GM19324 (cell line): ENCODE data around the gene POLR1G.
"Not testable (repeated sequence)": the region's sequence is repeated elsewhere in the genome, so short reads cannot be mapped to it uniquely, and the experiment has no call there.

Source experiments
- ATAC-seq: cut with Tn5 transposase; IDR thresholded peaks from one replicate; pipeline ENCODE4 v1.9.1; 2021; ENCODE audit warnings: mild to moderate bottlenecking, moderate library complexity; ENCODE audit not compliant: unreplicated experiment, low FRiP score

The POLR1G gene

DNA sequence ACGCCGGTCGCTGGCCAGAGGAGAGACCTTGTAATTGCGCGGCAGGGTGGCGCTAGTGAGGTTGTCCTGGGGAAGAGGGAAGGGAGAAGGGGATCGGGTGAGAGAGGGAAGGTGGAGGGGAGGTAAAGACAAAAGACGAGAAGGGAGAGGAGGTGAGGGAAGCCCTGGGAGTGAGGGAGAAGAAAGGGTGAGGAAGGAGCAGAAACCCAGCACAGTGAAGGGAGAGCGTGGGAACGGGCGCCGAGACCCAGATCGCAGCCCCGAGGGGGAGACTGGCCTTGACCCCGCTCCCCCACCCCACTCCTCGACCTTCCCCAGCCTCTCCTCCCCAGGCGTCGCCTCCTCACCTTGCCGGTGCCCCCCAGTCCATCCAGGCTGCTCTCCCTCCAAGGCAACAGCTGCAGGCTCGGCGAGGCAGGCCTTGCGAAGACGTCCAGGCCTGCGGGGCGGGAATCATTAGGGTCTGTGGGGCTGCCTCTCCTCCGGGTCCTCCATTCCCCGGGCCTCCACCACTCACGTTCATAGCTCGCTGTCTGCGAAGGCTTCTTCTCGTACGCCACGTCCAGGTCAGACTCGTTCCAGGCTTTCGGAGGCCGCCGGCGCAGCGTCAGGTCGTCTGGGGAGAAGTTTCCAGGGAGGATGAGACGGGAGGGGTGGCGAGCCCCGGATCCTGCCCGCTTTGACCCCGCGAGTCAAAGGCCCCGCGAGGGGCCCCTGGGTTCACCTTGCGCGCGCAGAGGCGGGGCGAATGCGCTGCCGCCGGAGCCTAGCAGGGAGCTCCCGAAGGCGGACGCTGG lies 10.4 kb upstream of the POLR1G start:
- no peak for ATAC-seq

DNA sequence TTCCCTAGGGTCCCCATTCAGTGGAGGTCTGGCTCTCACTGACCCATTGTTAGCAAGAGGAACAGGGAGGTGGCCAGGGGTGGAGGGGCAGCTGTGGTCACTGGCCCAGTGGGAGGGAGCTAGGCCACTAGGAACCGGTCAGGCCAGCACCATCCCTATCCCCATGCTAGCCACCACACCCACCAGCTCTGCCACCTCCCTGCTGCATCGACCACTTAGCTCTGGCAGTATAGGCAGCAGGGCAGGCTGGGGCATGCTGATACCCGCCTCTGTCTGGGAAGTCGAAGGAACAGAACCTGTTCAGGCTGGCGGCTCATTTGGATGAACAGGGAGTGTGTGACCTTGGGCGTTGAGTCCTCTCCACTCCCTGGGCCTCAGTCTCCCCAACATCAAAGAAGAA lies 6.3 kb upstream of the POLR1G start:
- ATAC-seq, result no peak

DNA sequence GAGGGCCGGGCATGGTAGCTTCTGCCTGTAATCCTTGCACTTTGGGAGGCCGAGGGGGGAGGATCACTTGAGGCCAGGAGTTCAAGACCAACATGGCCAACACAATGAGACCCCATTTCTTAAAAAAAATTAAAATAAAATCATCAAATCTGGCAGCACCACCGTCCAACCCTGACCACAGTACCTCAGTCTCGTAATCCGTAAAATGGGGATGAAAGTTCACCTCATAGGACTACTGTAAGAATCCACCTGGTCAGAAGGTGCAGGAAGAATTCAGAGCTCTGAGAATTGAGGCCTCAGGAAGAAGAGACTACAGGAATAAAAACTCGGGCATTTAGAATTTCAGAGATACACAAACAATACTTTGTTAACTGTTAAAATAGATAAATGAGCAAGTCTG lies 4.6 kb upstream of the POLR1G start:
- no peak for ATAC-seq

DNA sequence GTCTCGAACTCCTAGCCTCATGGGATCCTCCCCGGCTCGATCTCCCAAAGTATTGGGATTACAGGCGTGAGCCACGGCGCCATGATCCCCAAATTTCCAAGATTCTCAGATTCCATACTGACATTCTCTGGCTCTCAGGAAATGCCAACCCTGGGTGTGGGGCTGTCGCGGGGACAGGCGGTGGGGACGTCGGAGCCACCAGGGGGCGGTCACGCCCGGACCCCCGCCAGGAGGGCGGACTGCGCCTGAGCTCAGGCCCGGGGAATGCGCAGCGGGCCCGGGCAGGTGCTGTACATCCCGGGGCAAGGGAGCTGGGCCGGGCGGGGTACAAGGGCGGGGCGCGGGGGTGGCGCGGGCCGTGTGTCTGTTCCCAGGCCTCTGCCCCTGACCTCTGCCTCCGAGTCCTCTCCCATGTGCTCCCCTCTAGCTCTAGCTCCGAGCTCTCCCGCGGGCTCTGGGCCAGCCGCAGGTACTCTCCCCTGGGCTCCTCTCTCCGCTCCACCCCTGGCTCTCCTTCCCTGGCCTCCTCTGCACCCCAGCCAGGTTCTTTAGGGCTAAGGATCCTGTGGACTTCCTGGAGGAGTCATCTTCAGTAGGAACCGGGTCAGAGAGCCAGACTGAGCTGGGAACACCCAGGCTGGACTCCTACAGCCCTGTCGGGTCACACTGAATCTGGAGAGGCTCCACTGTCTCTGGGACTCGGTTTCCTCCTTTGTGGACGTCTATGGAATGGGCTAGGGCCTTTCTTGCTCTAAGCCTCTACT lies 4.0 kb upstream of the POLR1G start:
- no peak for ATAC-seq

DNA sequence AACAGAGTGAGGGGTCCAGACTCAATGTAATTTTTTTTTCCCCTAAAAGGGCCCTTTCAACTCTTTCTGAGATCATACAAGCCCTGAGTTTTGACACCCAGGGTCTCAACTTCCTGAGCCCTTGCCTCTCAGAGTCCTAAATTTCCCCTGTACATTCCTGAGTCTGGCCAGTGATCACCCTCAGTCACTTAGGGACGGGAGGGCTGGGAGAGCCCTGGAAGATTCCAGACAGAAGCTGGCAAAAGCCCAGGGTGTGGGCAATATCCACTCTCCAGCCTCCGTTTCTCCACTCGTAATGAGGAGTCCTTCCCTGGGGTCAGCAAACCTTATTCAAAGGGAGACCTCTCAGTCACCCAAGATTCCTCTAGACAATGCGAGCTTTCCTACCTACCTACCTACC lies 3.2 kb upstream of the POLR1G start:
- no peak for ATAC-seq

DNA sequence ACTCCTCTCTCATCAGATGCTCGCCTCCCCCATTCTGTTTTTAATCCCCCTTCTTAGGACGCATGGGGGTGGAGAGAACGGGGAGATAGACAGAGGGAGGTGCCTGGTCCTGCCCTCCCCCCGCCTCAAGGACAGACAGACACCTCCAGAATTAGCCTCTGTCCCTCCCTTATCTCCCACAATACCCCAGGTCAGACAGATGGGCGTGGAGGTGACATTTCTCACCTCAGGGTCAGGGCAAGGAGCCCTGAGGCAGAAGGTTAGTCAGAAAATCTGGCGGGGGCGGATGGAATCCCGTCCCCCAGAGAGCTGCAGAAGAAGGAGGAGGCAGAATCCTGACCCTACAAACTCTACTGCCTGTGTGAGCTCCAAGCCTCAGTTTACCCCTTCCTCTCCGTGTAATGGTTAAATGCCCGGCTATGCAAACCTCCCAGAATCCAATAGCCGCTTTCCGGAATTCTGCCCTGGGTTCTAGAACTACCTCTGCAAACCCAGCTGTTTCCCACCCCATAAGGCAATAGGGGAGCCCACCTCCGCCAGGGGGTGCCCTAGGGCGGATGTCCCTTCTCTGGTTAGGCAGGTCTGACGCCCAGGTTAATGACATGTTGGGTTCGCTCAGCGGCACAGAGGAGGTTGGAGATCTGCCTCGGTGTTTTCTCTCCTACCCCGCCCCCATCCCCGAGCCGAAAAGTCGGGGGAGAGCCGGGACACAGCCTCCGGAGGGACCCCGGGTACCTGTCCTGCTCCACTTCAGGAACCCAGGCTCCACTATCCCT lies 2.5 kb upstream of the POLR1G start:
- ATAC-seq, result no peak

DNA sequence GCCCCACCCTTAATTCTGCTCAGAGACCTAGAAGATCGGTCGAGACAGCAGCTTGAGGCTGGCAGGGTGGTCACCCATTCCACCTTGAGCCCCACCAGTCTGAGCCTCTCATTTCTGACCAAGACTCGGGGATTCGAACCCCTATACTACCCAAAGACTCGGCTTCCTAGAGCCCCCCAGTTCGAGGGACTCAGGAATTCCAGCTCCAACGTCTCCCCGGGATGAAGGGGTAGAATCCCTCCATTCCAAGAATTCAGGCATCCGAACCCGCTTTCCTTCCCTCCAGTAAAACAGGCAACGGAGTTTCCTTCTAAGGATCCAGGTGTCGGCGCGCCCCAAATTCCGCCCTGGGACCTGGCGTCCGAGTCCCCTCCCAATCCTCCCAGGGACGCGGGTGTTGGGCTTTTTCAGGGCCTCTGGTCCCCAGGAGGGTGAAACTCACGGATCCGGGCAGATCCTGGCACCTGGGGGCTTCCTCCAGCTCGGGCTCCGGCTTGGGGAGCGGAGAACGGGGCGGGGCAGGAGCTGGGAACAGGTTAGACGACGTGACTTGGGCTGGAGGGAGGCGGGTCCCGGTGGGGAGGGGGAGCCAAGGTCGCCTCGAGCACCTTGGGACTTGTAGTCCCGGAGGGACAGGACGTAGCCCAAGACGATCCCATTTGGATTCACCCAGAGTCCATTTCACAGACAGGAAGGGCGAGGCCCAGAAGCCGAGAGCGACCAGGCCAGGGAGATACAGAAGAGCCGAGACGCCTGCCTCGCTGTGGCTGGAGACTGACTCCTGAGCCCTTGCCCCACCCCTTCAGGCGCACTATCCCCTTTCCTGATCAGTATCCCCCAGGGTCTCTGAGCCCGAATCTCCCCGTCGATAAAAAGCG lies 1.6 kb upstream of the POLR1G start, which contains the start of gene PPP1R13L:
Gene PPP1R13L (minus strand): TSS at position 513 of the 878 bp plus-strand sequence. CDS start 6,751 bp downstream, outside the sequence.
- ATAC-seq, result peak; percentile 29

DNA sequence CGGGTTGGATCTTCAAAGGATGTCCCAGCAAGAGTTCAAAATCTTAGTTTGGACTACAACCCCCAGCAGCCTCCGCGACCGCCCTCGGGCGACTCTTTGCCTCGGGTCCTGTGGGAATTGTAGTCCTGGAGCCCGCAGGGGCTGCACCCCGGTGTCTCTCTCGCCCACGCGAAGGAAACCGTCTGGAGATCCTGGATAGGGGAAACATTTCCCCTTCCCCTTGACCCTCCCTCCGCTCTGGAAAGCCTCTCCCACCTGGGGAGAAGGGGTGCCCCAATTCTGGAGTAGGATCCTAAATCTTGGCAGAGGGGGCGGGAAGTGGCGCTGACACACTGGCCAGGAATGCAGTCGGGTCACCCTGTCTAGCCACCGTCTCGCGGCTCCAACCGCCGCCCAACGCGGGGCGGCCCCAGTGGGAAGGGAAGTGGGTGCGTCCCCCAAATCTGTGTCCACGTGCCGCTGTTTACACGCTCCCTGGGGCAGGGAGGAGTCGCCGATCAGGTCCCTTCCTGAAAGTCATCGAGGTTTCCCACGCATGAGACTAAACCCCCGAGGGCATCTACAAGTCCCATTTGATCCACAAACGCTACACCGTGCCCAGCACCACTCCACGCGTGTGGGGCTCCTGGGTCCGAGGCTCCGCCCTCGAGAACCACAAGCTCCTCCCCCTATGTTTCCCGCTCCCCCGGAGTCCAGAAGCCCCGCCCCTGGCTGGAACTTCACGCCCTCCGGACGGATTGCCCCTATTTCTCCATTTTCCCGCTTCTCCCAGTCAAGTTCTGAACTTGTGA lies 814 bp upstream of the POLR1G start:
- ATAC-seq, result peak; percentile 44

DNA sequence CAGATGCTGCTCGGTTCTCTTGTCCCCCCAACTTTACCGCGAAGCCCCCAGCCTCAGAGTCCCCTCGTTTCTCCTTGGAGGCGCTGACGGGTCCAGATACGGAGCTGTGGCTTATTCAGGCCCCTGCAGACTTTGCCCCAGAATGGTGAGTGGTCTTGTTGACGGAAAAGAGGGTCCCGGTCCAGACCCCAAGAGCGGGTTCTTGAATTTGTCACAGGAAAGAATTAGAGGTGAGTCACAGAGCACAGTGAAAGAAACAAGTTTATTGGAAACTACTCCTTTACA lies 589 bp downstream of the POLR1G start:
- ATAC-seq, result no peak

DNA sequence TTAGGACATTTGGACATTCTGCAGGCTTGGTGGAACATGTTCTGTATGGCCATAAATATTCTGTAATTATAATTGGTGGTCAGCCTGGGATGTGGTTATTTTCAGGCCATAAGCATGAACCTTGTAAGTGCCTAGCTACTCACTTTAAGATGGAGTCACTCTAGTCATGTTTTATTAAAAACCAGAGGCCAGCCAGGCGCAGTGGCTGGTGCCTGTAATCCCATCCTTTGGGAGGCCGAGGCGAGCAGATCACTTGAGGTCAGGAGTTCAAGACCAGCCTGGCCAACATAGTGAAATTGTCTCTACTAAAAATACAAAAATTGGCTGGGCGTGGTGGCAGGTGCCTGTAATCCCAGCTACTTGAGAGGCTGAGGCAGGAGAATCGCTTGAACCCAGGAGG lies 1.1 kb downstream of the POLR1G start:
- not testable (repeated sequence) for ATAC-seq

DNA sequence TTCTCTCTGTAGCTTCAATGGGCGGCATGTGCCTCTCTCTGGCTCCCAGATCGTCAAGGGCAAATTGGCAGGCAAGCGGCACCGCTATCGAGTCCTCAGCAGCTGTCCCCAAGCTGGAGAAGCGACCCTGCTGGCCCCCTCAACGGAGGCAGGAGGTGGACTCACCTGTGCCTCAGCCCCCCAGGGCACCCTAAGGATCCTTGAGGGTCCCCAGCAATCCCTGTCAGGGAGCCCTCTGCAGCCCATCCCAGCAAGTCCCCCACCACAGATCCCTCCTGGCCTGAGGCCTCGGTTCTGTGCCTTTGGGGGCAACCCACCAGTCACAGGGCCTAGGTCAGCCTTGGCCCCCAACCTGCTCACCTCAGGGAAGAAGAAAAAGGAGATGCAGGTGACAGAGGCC lies 1.7 kb downstream of the POLR1G start:
- ATAC-seq, result no peak

DNA sequence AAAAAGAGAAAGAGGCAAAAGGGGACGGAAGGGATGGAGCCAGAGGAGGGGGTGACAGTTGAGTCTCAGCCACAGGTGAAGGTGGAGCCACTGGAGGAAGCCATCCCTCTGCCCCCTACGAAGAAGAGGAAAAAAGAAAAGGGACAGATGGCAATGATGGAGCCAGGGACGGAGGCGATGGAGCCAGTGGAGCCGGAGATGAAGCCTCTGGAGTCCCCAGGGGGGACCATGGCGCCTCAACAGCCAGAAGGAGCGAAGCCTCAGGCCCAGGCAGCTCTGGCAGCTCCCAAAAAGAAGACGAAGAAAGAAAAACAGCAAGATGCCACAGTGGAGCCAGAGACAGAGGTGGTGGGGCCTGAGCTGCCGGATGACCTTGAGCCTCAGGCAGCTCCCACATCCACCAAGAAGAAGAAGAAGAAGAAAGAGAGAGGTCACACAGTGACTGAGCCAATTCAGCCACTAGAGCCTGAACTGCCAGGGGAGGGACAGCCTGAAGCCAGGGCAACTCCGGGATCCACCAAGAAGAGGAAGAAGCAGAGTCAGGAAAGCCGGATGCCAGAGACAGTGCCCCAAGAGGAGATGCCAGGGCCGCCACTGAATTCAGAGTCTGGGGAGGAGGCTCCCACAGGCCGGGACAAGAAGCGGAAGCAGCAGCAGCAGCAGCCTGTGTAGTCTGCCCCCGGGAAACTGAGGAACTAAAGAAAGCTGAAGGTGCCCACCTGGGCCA lies 2.5 kb downstream of the POLR1G start:
- no peak for ATAC-seq

DNA sequence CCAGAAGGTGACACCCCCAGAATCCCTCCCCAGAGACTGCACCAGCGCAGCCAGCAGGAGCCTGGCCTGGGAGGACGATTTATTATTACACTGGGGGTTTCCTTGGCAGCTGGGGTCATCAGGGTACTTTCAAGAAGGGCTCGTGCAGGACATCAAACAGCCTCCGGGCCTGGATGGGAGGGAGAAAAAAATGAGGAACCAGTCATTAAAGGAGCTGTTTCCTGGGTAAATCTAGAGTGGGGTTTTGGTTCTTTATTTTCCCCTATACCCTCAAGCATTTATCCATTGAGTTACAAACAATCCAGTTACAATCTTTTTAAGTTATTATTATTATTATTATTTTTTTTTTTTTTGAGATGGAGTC lies 3.1 kb downstream of the POLR1G start:
- ATAC-seq, result no peak

DNA sequence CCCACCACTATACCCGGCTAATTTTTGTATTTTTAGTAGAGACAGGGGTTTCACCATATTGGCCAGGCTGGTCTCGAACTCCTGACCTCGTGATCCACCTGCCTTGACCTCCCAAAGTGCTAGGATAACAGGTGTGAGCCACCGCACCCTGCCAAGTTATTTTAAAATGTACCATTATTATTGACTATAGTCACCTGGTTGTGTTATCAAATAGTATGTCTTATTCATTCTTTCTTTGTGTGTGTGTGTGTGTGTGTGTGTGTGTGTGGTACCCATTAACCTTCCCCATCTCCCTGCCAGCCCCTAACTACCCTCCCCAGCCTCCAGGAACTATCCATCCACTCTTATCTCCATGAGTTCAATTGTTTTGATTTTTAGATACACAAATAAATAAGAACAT lies 3.9 kb downstream of the POLR1G start:
- ATAC-seq, result not testable (repeated sequence)

DNA sequence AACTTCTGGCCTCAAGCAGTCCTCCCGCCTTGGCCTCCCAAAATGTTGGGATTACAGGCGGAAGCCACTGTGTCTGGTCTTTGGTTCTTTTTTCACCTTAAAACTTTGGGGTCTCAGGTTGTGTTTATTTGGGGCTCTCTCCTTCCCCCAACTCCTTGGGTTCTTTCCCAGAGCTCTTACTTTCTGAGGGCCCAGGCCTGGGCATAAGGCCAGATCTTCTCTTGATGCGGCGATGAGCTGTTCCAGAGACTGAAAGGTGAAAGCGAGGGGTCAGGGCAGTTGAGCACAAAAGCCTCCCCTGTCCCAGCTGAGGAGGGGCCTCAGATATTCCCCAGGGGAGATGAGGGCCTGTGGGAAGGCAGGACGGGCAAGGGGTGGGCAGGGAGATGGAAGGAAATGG lies 7.1 kb downstream of the POLR1G start:
- no peak for ATAC-seq

DNA sequence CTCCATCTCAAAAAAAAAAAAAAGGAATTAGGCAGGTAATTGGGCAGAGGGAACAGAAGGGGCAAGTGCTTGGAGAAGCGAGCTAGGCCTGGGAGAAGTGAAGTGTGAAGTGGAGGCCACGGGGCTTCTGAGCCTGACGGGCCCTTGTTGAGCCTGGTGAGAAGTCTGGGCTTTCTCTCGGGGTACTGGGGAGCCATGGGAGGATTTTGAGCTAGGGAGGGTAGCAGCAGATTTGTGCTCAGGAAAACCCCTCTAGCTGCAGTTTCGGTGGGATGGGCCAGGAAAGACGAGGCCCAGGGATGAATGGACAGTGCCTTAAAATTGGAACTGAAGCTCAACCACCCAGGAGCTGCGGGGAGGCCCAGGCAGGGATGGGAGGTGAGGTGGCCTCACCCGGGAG lies 8.0 kb downstream of the POLR1G start:
- no peak for ATAC-seq

DNA sequence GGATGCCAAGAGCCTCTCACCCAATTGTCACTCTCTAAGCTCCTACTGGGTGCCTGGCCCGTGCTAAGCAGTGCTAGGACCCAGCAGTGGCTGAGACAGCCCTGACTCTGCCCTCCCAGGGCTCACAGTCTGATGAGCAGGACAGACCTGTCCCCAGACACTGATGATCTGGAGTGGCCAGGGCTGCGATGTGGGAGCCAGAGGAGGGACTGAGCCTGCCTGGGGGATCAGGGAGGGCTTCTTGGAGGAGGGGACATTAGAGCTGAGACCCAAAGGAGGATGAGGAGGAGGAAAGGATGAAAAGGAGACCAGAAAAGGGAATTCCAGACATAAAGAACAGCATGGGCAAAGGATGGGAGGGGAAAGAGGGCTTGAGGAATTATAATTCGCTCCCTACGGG lies 10.7 kb downstream of the POLR1G start:
- ATAC-seq, result no peak

DNA sequence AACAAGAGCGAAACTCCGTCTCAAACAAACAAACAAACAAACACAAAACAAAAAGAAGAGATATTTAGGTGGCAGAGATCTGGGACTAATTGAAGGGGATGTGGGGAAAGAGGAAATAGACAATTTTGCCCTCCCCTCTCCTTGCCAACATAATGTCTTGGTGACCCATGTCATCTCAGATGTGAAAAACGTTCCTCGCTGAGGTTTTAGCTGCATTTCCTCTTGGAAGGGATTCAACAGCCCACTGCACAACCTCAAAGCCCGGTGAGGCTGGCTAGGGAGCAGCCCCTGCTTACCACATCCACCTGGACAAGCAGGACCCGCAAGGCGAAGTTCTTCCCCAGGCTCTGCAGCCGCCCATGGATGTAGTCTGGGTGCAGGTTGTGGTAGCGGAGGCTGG lies 12.4 kb downstream of the POLR1G start:
- no peak for ATAC-seq

DNA sequence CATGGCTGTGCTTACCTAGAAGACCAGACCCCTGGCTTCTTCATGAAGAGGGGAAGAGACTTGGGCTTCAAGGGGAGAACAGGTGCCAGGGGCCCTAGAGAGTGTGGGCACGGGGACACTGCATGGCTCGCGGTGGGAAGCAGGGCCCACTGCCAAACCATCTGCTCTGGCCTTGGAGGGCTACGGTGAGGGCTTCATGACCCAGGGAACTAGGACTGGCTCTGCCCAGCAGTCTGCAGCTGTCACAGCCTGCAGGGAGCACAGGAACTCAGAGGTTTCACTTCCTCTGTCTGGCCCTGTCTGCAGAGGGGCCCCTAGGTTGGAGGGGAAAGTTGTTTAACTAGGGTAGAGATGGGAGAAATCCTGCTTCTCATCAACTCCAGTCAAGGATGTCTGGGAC lies 13.0 kb downstream of the POLR1G start:
- ATAC-seq, result peak; percentile 53
